Ovary (tissue), 9 donors: Measurements from ENCODE around the gene TNNT2. TPM values are rescaled to one million over a fixed set of nuclear protein-coding genes. Genes with fewer than 3 reads are reported as not detected.

Source experiments
- DNase-seq, 5 donors: peaks; one replicate each; pipeline ENCODE4 v3.0.0-alpha.2; 2019 to 2020
- H3K27ac ChIP-seq, 2 donors: fragments of 200-600 bp; one replicate each; pipeline versions ENCODE4 v1.5.1 to v1.8.0; 2019 to 2022
- H3K27me3 ChIP-seq: fragments of 200-600 bp; one replicate; pipeline ENCODE4 v1.8.0; 2022
- H3K36me3 ChIP-seq: fragments of 200-600 bp; sonication (generic); one replicate; pipeline ENCODE4 v1.5.1; 2019
- H3K4me1 ChIP-seq: one replicate; pipeline ENCODE4 v1.8.1; 2013; ENCODE audit warnings: mild to moderate bottlenecking, moderate library complexity; ENCODE audit not compliant: insufficient read depth
- H3K4me3 ChIP-seq: fragments of 200-600 bp; sonication (generic); one replicate; pipeline ENCODE4 v1.5.1; 2017
- H3K9me3 ChIP-seq, 2 donors: fragments of 200-600 bp in 1 of 2; sonication (generic) in 1 of 2; one replicate each; pipeline versions ENCODE4 v1.5.1 to v1.8.1; 2013 to 2019; ENCODE audit warnings: mild to moderate bottlenecking in 1 of 2, moderate library complexity in 1 of 2
- EP300 ChIP-seq: sonication (generic); formaldehyde crosslinking; IDR thresholded peaks from one replicate; pipeline ENCODE4 v1.6.1; 2017; ENCODE audit warnings: antibody characterized with exemption
- POLR2A ChIP-seq: fragments of 450-650 bp; IDR thresholded peaks from one replicate; pipeline ENCODE4 v1.6.1; 2017; ENCODE audit warnings: antibody characterized with exemption, mild to moderate bottlenecking, moderate library complexity
- WGBS, 3 donors: extraction: QIAGEN DNeasy Blood & Tissue Kit in 1 of 3; methylation state at CpG; one replicate each; pipeline versions ENCODE4 v1.1.5 to v1.1.7; 2013 to 2017; 5-methylcytosine and 5-hydroxymethylcytosine counted together
- intact Hi-C, 4 donors: fragments of 100-400 bp; cut with DNase I; formaldehyde crosslinking; loops; one replicate each; pipeline versions ENCODE4 v1.11.0 to v1.15.1; 2022 to 2023
- polyA plus RNA-seq, 2 donors: library from polyadenylated mRNA; stranded (reverse); fragments of 200-250 nt in 1 of 2; fragments of 350-450 nt in 1 of 2; fragmentation: Illumina TruSeq in 1 of 2; extraction: RNeasy Lipid Tissue Mini Kit (QIAGEN cat#74804) in 1 of 2; gene quantifications; one replicate each; pipeline ENCODE4 v1.2.3, GENCODE V29; 2013 to 2014
- total RNA-seq, 7 donors: library from RNA; depleted of rRNA in 2 of 7; stranded (reverse); fragments of >200 nt in 2 of 7; fragmentation: NEBNext Ultra II Directional in 3 of 7; extraction: Animal tissue kit (Norgen Biotek cat#: 25700) in 3 of 7; gene quantifications; one replicate each; pipeline versions ENCODE4 v1.1.0 to v1.2.4, GENCODE V29; 2016 to 2023
- TF ChIP-seq, protein P1 (sequence below), 3 donors: fragments of 450-650 bp in 2 of 3; fragments of 200-600 bp in 1 of 3; IDR thresholded peaks; one replicate each; pipeline versions ENCODE4 v1.5.1 to v1.8.0; 2016 to 2022; ENCODE audit warnings: antibody characterized with exemption in 3 of 3, mild to moderate bottlenecking in 1 of 3
- donor health status: DM: no; HTN: no; CAD: no; lungs with moderate emphysema.
- donor health status: DM: no; HTN: no; CAD: no.
- donor health status: Bipolar disorder and iron deficiency.
- donor health status: DM: yes; HTN: yes; CAD: no.
- donor health status: DM: no; HTN: no; CAD: no.
- donor health status: DM: yes; HTN: yes; CAD: no.

TNNT2 gene
- total and polyA plus RNA-seq, 9 donors = 0.11 to 2.8 (median 1.1) TPM; not detected in 1

DNA sequence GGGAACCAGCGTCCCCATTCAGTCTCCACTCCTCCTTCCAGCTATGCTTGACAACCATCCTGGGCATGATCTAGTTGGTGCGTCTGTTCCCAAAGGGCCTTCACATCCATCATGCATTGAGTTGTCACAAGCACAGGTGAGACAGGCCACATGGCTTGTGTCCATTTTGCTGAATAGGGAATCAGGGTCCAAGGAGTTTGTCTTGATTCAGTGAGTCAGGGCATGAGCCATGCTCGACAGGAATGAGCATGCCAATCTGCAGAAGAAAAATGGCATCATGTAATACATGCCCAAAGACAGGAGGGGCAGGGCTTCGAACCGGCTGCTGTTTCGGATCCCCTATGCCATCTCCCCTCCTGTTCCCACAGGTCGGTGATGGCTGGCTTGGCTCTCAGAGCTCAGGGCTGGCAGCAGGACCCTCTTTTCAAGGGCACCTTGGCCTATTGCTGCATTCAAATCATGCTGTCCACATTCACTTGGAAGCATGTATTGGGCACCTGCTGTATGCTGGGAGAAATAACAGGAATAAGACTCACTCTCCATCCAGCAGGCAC, 49.7 kb downstream of the TNNT2 start:
- DNase-seq = no peak
- no peak overlapping the region for H3K4me3 ChIP-seq
- H3K4me1 ChIP-seq = no peaks in the 10 kb centered on the region
- intact Hi-C loops = no loop called here
- TF ChIP-seq POLR2A (no peak), EP300 (no peak)
- TF ChIP-seq, protein P1, sequence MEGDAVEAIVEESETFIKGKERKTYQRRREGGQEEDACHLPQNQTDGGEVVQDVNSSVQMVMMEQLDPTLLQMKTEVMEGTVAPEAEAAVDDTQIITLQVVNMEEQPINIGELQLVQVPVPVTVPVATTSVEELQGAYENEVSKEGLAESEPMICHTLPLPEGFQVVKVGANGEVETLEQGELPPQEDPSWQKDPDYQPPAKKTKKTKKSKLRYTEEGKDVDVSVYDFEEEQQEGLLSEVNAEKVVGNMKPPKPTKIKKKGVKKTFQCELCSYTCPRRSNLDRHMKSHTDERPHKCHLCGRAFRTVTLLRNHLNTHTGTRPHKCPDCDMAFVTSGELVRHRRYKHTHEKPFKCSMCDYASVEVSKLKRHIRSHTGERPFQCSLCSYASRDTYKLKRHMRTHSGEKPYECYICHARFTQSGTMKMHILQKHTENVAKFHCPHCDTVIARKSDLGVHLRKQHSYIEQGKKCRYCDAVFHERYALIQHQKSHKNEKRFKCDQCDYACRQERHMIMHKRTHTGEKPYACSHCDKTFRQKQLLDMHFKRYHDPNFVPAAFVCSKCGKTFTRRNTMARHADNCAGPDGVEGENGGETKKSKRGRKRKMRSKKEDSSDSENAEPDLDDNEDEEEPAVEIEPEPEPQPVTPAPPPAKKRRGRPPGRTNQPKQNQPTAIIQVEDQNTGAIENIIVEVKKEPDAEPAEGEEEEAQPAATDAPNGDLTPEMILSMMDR (IDR thresholded peaks at IDR 0.05) = no peak
- H3K9me3 ChIP-seq = no peaks in the 10 kb centered on the region
- 89 to 92% (median 90%) methylated on average over 7 of the region's 7 CpGs for WGBS, 3 donors
- no peaks in the 10 kb centered on the region for H3K36me3 ChIP-seq
- H3K27me3 ChIP-seq = no peaks in the 10 kb centered on the region
- no peak overlapping the region for H3K27ac ChIP-seq

DNA sequence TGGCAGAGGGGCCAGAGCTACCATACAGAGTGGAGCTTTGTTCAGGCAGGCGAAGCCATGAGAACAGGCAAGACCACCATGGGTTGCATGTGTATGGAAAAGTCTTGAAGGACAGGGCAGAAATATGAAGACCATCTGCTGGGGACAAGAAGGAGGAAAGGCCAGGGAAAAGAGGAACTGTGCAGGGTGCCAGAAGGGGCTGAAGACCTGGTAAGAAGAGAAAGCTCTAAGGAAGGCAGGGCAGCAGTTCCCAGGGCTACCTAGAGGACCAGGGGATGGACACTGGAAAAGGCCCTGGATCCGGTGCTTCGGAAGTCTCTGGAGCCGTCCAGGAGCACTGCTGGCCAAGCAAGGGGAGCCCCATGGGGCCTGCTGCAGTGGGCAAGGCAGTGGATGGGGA, 50.8 kb downstream of the TNNT2 start:
- no peaks in the 10 kb centered on the region for H3K4me1 ChIP-seq
- H3K36me3 ChIP-seq = no peaks in the 10 kb centered on the region
- no peak overlapping the region for H3K27ac ChIP-seq
- DNase-seq = no peak
- H3K4me3 ChIP-seq = no peak overlapping the region
- WGBS, 3 donors = 68 to 92% (median 70%) methylated on average over 4 of the region's 4 CpGs
- TF ChIP-seq, protein P1 (IDR thresholded peaks at IDR 0.05) = no peak
- TF ChIP-seq EP300 (no peak), POLR2A (no peak)
- intact Hi-C loops = no loop called here
- H3K9me3 ChIP-seq = no peaks in the 10 kb centered on the region
- H3K27me3 ChIP-seq = no peaks in the 10 kb centered on the region

GRCh38 chr1:201325678-201326060, 51.8 kb downstream of the TNNT2 start:
- no peak for DNase-seq
- WGBS, 3 donors = 83 to 96% (median 92%) methylated on average over 8 of the region's 8 CpGs
- H3K36me3 ChIP-seq = no peaks in the 10 kb centered on the region
- H3K4me1 ChIP-seq = no peaks in the 10 kb centered on the region
- no peak overlapping the region for H3K27ac ChIP-seq
- TF ChIP-seq EP300 (no peak), POLR2A (no peak)
- TF ChIP-seq, protein P1 (IDR thresholded peaks at IDR 0.05) = no peak
- H3K4me3 ChIP-seq = no peak overlapping the region
- H3K27me3 ChIP-seq = no peaks in the 10 kb centered on the region
- no peaks in the 10 kb centered on the region for H3K9me3 ChIP-seq
- intact Hi-C loops = no loop called here

DNA sequence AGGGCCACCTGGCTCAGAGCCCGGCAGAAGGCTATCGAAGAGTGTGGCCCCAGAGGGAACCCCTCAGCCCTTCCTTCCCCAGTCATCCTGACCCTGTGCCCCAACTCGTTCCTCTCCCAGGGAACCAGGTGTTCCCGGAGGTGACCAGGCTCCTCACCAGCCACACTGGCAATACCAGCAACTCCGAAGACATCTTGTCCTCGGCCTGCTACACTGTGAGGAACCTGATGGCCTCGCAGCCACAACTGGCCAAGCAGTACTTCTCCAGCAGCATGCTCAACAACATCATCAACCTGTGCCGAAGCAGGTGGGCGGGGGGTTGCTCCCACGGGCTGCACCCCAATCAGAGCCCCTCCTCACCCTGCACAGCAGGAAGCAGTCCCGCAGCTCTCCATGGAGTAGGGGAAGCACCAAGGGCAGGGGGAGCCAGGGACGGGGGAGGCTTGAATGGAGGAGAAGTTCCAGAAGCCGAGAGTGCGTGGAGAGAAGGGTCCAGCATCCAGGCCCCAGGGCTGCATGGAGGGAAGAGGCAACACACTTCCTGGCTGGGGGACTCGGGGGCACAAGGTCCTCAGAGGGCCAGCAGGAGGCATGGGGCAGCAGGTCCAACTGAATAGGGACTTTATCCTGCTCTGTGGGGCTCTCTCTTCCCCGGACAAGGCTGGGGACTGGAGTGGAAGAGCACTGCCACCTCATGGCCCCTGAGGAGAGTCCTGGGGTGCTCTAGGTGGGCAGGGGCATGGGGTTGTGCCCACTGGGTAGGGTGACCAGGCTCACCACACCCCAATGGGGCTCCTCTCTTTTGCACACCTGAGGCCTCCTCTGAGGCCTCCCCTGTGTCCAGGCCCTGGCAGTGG, 52.4 kb downstream of the TNNT2 start:
- Histone ChIP-seq H3K27ac (no peak overlapping the region), H3K27me3 (no peaks in the 10 kb centered on the region), H3K36me3 (no peaks in the 10 kb centered on the region), H3K9me3 (no peaks in the 10 kb centered on the region), H3K4me3 (no peak overlapping the region), H3K4me1 (no peaks in the 10 kb centered on the region)
- 68 to 72% (median 68%) methylated on average over 16 of the region's 16 CpGs for WGBS, 3 donors
- intact Hi-C loops = no loop called here
- TF ChIP-seq POLR2A = no peak
- TF ChIP-seq, protein P1 (IDR thresholded peaks at IDR 0.05) = no peak
- no peak for TF ChIP-seq EP300
- DNase-seq = no peak
